HepG2 (cell line): ENCODE results near the gene SEC24A. TPM values are rescaled to one million over a fixed set of nuclear protein-coding genes. Genes with fewer than 3 reads are reported as not detected.

Experiments
- BRF2 ChIP-seq: sonication (generic); formaldehyde crosslinking; IDR thresholded peaks from 2 replicates; pipeline ENCODE4 v1.8.1; 2022; ENCODE audit warnings: mild to moderate bottlenecking, missing genetic modification reagents
- CREB3 ChIP-seq: sonication (generic); formaldehyde crosslinking; IDR thresholded peaks from 2 replicates; pipeline ENCODE4 v1.5.0; 2020; ENCODE audit warnings: missing genetic modification reagents
- FOXP1 ChIP-seq, 2 experiments: fragments of 450-650 bp in 1 of 2; IDR thresholded peaks; 2 replicates each; pipeline ENCODE4 v1.6.1; 2017 to 2018; ENCODE audit warnings: antibody characterized with exemption in 1 of 2
- HMG20A ChIP-seq: IDR thresholded peaks from 2 replicates; pipeline ENCODE4 v1.6.1; 2016; ENCODE audit warnings: borderline replicate concordance
- POLR2AphosphoS5 ChIP-seq: IDR thresholded peaks from 2 replicates; pipeline ENCODE4 v1.6.1; 2012; ENCODE audit warnings: low read depth, low read length
- RBM39 ChIP-seq: fragments of 200-400 bp; formaldehyde crosslinking; IDR thresholded peaks from one replicate; pipeline ENCODE4 v1.6.1; 2018; ENCODE audit warnings: antibody characterized with exemption, mild to moderate bottlenecking, low read depth, low read length; ENCODE audit not compliant: poor library complexity, severe bottlenecking
- TRIM24 ChIP-seq: sonication (generic); formaldehyde crosslinking; IDR thresholded peaks from 2 replicates; pipeline ENCODE4 v1.8.0; 2022; ENCODE audit warnings: mild to moderate bottlenecking, missing genetic modification reagents
- USF2 ChIP-seq, 2 experiments: sonication (generic) in 1 of 2; formaldehyde crosslinking in 1 of 2; IDR thresholded peaks; 2 replicates each; pipeline versions ENCODE4 v1.5.1 to v1.6.1; 2011 to 2020; ENCODE audit warnings: borderline replicate concordance in 1 of 2, low read depth in 1 of 2, low read length in 1 of 2, mild to moderate bottlenecking in 1 of 2, missing genetic modification reagents in 1 of 2, moderate library complexity in 1 of 2
- ZC3H4 ChIP-seq: sonication (generic); formaldehyde crosslinking; IDR thresholded peaks from 2 replicates; pipeline ENCODE4 v1.4.0; 2020; ENCODE audit warnings: missing genetic modification reagents, borderline replicate concordance
- ZMYM4 ChIP-seq: sonication (generic); formaldehyde crosslinking; IDR thresholded peaks from 2 replicates; pipeline ENCODE4 v1.8.1; 2023; ENCODE audit warnings: mild to moderate bottlenecking, missing genetic modification reagents
- ZNF124 ChIP-seq: sonication (generic); formaldehyde crosslinking; IDR thresholded peaks from 2 replicates; pipeline ENCODE4 v1.4.0; 2020; ENCODE audit warnings: missing genetic modification reagents
- ZNF20 ChIP-seq: sonication (generic); formaldehyde crosslinking; IDR thresholded peaks from 2 replicates; pipeline ENCODE4 v1.4.0; 2020; ENCODE audit warnings: mild to moderate bottlenecking, moderate library complexity, missing genetic modification reagents
- ZNF225 ChIP-seq: sonication (generic); formaldehyde crosslinking; IDR thresholded peaks from 2 replicates; pipeline ENCODE4 v1.4.0; 2020; ENCODE audit warnings: mild to moderate bottlenecking, missing genetic modification reagents
- ZNF382 ChIP-seq: sonication (generic); formaldehyde crosslinking; IDR thresholded peaks from 2 replicates; pipeline ENCODE4 v1.5.0; 2020; ENCODE audit warnings: missing genetic modification reagents, mild to moderate bottlenecking, borderline replicate concordance
- ZNF567 ChIP-seq: sonication (generic); formaldehyde crosslinking; IDR thresholded peaks from 2 replicates; pipeline ENCODE4 v1.8.1; 2023; ENCODE audit warnings: mild to moderate bottlenecking, missing genetic modification reagents, borderline replicate concordance
- ZNF639 ChIP-seq: conservative IDR thresholded peaks from 2 replicates; pipeline ENCODE4 v1.6.1; 2018; ENCODE audit warnings: missing genetic modification reagents
- ZNF766 ChIP-seq: sonication (generic); formaldehyde crosslinking; IDR thresholded peaks from 2 replicates; pipeline ENCODE4 v1.5.0; 2020; ENCODE audit warnings: missing genetic modification reagents, borderline replicate concordance
- ZNF781 ChIP-seq: sonication (generic); formaldehyde crosslinking; IDR thresholded peaks from 2 replicates; pipeline ENCODE4 v1.5.1; 2020; ENCODE audit warnings: borderline replicate concordance, mild to moderate bottlenecking, missing genetic modification reagents; ENCODE audit errors: not compliant biosample characterization
- ZNF784 ChIP-seq: sonication (generic); formaldehyde crosslinking; IDR thresholded peaks from 2 replicates; pipeline ENCODE4 v1.5.1; 2020; ENCODE audit warnings: missing genetic modification reagents, mild to moderate bottlenecking, borderline replicate concordance
- ZNF891 ChIP-seq: sonication (generic); formaldehyde crosslinking; IDR thresholded peaks from 2 replicates; pipeline ENCODE4 v1.5.0; 2020; ENCODE audit warnings: mild to moderate bottlenecking, missing genetic modification reagents
- polyA plus RNA-seq, 8 experiments: library from polyadenylated mRNA; depleted of rRNA in 3 of 8; stranded (reverse) in 7 of 8; unstranded in 1 of 8; fragments of >200 nt; fragmentation: Illumina TruSeq in 4 of 8; extraction: Trizol in 4 of 8; gene quantifications; 2 replicates each; pipeline versions ENCODE4 v1.2.1 to v1.2.3, GENCODE V29; 2011 to 2016; ENCODE audit warnings: low read depth in 4 of 8, missing spikeins in 1 of 8, mixed read lengths in 1 of 8; ENCODE audit not compliant: insufficient read depth in 1 of 8
- total RNA-seq, 5 experiments: library from RNA; depleted of rRNA; stranded (reverse); fragments of >200 nt; fragmentation: Illumina TruSeq; extraction: Trizol; gene quantifications; 2 replicates each; pipeline ENCODE4 v1.2.3, GENCODE V29; 2016; ENCODE audit warnings: low read depth in 1 of 5

SEC24A gene
- total and polyA plus RNA-seq, 2 of the 13 experiments (the other 11 are each of a cell fraction or from before 2014, with no cell fraction given), result 30.5 to 56.8 TPM

GRCh38 chr5:134758504-134759341 is 110.1 kb downstream of the SEC24A start, which contains the start of gene DDX46 (continued):
- TF ChIP-seq ZNF639 (CRISPR knock-in tag), result peak; percentile 70; the same call in 1 of the 2 replicates
- peak; percentile 67; the same call in 1 of the 2 replicates for TF ChIP-seq ZNF124 (CRISPR knock-in tag)
- TF ChIP-seq CREB3 (CRISPR knock-in tag), result no peak
- no peak for TF ChIP-seq HMG20A (CRISPR knock-in tag)
- no peak for TF ChIP-seq ZC3H4
- peak; percentile 100 for TF ChIP-seq ZMYM4 (CRISPR knock-in tag)
- TF ChIP-seq ZNF766 (CRISPR knock-in tag), result peak; percentile 39; the same call in 1 of the 2 replicates
- TF ChIP-seq RBM39, result peak; percentile 77
- no peak; the same call in 1 of the 2 replicates for TF ChIP-seq ZNF784 (CRISPR knock-in tag)
- peak; percentile 82 for TF ChIP-seq ZNF781
- TF ChIP-seq ZNF567, result peak; percentile 96; the same call in 1 of the 2 replicates
- TF ChIP-seq FOXP1 (IDR thresholded peaks at IDR 0.05), result no peak
- peak; percentile 31; the same call in 1 of the 2 replicates for TF ChIP-seq FOXP1 (CRISPR knock-in tag; IDR thresholded peaks at IDR 0.05)
- TF ChIP-seq ZNF891 (CRISPR knock-in tag), result peak; percentile 94
- TF ChIP-seq USF2 (IDR thresholded peaks at IDR 0.05; ENCODE audit: low read depth, low read length), result no peak
- no peak; the same call in 1 of the 2 replicates for TF ChIP-seq USF2 (CRISPR knock-in tag; IDR thresholded peaks at IDR 0.05; ENCODE audit: borderline replicate concordance)
- peak; percentile 91 for TF ChIP-seq POLR2AphosphoS5
- no peak for TF ChIP-seq ZNF382
- TF ChIP-seq TRIM24 (CRISPR knock-in tag), result no peak
- TF ChIP-seq BRF2 (CRISPR knock-in tag), result peak; percentile 54; the same call in 1 of the 2 replicates
- peak; percentile 81; the same call in 1 of the 2 replicates for TF ChIP-seq ZNF225 (CRISPR knock-in tag)
- no peak for TF ChIP-seq ZNF20 (CRISPR knock-in tag)
